ENCODE measurements around the gene ANGPTL5. TPM values are rescaled to one million over a fixed set of nuclear protein-coding genes. Genes with fewer than 3 reads are reported as not detected.

The ANGPTL5 gene
- total and polyA plus RNA-seq, 7 donors, result 0.23 to 2.5 (median 0.48) TPM; not detected in 3

GRCh38 chr11:101912823-101913284, 3.5 kb downstream of the ANGPTL5 start:
- Histone ChIP-seq H3K27ac (peak overlapping the region in 3 of 4 donors; percentile 83 to 84 (median 84)), H3K9me3 (no peaks in the 10 kb centered on the region), H3K4me1 (peaks cover 0 to 25% (median 14%) of the 10 kb centered on the region in 4 donors), H3K27me3 (no peaks in the 10 kb centered on the region), H3K4me3 (no peak overlapping the region), H3K36me3 (no peaks in the 10 kb centered on the region)
- 10 to 48% methylated on average over 3 of the region's 3 CpGs for WGBS, 2 donors
- TF ChIP-seq EP300 (IDR thresholded peaks at IDR 0.05), result no peak
- TF ChIP-seq POLR2AphosphoS5 (IDR thresholded peaks at IDR 0.05), result no peak
- no peak for TF ChIP-seq CTCF (IDR thresholded peaks at IDR 0.05)
- DNase-seq, result no peak
- intact Hi-C loops (cut with DNase I), result loop anchor here (5.0 kb wide), 1 partner anchor 94 kb away; no protein-coding TSS in a partner anchor

DNA sequence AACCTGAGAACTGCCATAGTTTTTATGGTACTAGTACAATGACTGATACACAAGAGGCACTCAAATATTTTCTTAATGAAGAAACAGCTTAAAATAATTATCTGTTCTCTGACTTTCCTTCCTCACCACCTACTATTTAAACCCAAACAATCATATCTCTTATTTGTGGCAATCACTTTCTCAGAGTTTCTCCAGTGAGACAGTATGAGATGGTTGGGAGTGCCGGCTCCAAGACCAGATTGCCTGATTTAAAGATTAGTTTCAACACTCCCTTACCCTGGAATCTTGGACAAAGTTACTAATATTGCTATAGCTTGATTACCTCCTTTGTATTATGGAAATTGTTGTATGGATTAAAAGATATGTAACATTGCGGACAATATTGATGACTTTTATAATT, 7.2 kb downstream of the ANGPTL5 start:
- intact Hi-C loops (cut with DNase I), result no loop called here
- 92 to 93% methylated on average over 2 of the region's 2 CpGs for WGBS, 2 donors

GRCh38 chr11:101907815-101908214, 8.5 kb downstream of the ANGPTL5 start:
- no peak for TF ChIP-seq POLR2AphosphoS5 (IDR thresholded peaks at IDR 0.05)
- no peak for TF ChIP-seq EP300 (IDR thresholded peaks at IDR 0.05)
- TF ChIP-seq CTCF (IDR thresholded peaks at IDR 0.05), result no peak
- TF ChIP-seq POLR2A (IDR thresholded peaks at IDR 0.05), result no peak
- no peaks in the 10 kb centered on the region for H3K9me3 ChIP-seq
- DNase-seq, result no peak
- H3K36me3 ChIP-seq, result no peaks in the 10 kb centered on the region
- 93 to 97% methylated on average over 1 of the region's 1 CpG for WGBS, 2 donors
- H3K27me3 ChIP-seq, result no peaks in the 10 kb centered on the region
- no peak overlapping the region for H3K4me3 ChIP-seq
- no peak overlapping the region for H3K27ac ChIP-seq
- no peaks in the 10 kb centered on the region for H3K4me1 ChIP-seq
- intact Hi-C loops (cut with DNase I), result no loop called here

More for the DNA sequence above, 7.2 kb downstream of the ANGPTL5 start:
- Histone ChIP-seq H3K4me3 (no peak overlapping the region), H3K27me3 (no peaks in the 10 kb centered on the region), H3K9me3 (no peaks in the 10 kb centered on the region), H3K36me3 (no peaks in the 10 kb centered on the region), H3K4me1 (peaks cover 0 to 9% (median 8%) of the 10 kb centered on the region in 4 donors), H3K27ac (no peak overlapping the region)
- DNase-seq, result no peak
- no peak for TF ChIP-seq POLR2A (IDR thresholded peaks at IDR 0.05)
- TF ChIP-seq EP300 (IDR thresholded peaks at IDR 0.05), result no peak
- no peak for TF ChIP-seq POLR2AphosphoS5 (IDR thresholded peaks at IDR 0.05)
- no peak for TF ChIP-seq CTCF (IDR thresholded peaks at IDR 0.05)

GRCh38 chr11:101894505-101894904, 21.8 kb downstream of the ANGPTL5 start:
- intact Hi-C loops (cut with DNase I), result no loop called here
- Histone ChIP-seq H3K27me3 (no peaks in the 10 kb centered on the region), H3K9me3 (no peaks in the 10 kb centered on the region), H3K36me3 (no peaks in the 10 kb centered on the region), H3K27ac (no peak overlapping the region), H3K4me3 (no peak overlapping the region), H3K4me1 (no peaks in the 10 kb centered on the region)
- 51 to 73% methylated on average over 1 of the region's 1 CpG for WGBS, 2 donors
- TF ChIP-seq POLR2AphosphoS5 (IDR thresholded peaks at IDR 0.05) (no peak), CTCF (IDR thresholded peaks at IDR 0.05) (no peak), EP300 (IDR thresholded peaks at IDR 0.05) (no peak), POLR2A (IDR thresholded peaks at IDR 0.05) (no peak)
- no peak for DNase-seq

- Histone ChIP-seq H3K4me3 (no peak overlapping the region), H3K27ac (no peak overlapping the region), H3K9me3 (no peaks in the 10 kb centered on the region), H3K27me3 (no peaks in the 10 kb centered on the region), H3K4me1 (no peaks in the 10 kb centered on the region), H3K36me3 (no peaks in the 10 kb centered on the region)
- DNase-seq, result no peak
- WGBS, 2 donors, result 76 to 85% methylated on average over 4 of the region's 4 CpGs
- intact Hi-C loops (cut with DNase I), result no loop called here
- no peak for TF ChIP-seq POLR2AphosphoS5 (IDR thresholded peaks at IDR 0.05)
- TF ChIP-seq POLR2A (IDR thresholded peaks at IDR 0.05), result no peak
- no peak for TF ChIP-seq CTCF (IDR thresholded peaks at IDR 0.05)
- TF ChIP-seq EP300 (IDR thresholded peaks at IDR 0.05), result no peak
These were observed 26.6 kb downstream of the ANGPTL5 start for GRCh38 chr11:101889767-101890166.

Data from sigmoid colon (tissue), 7 donors.